CD4-positive, alpha-beta T cell treated with Interferon gamma for 1 hour (primary cell): ENCODE measurements around the gene SEMA3C.

ENCODE experiments used
- DNase-seq: peaks from one replicate; pipeline ENCODE4 v3.0.0-alpha.2; 2020

The SEMA3C gene

GRCh38 chr7:80847895-80848294 lies 71.0 kb downstream of the SEMA3C start:
- DNase-seq: no peak

- no peak for DNase-seq
Observed at GRCh38 chr7:80847027-80847426, 71.8 kb downstream of the SEMA3C start.

GRCh38 chr7:80844916-80845315 lies 73.9 kb downstream of the SEMA3C start:
- no peak for DNase-seq

GRCh38 chr7:80843018-80843677 lies 75.7 kb downstream of the SEMA3C start:
- DNase-seq: no peak

- no peak for DNase-seq
Observed at GRCh38 chr7:80842022-80842790, 76.6 kb downstream of the SEMA3C start.

GRCh38 chr7:80841423-80841955 lies 77.4 kb downstream of the SEMA3C start:
- no peak for DNase-seq

- no peak for DNase-seq
Observed at GRCh38 chr7:80840681-80841080, 78.2 kb downstream of the SEMA3C start.

GRCh38 chr7:80839855-80840254 lies 79.0 kb downstream of the SEMA3C start:
- no peak for DNase-seq

GRCh38 chr7:80838643-80839042 lies 80.2 kb downstream of the SEMA3C start:
- DNase-seq: no peak

GRCh38 chr7:80837345-80837744 lies 81.5 kb downstream of the SEMA3C start:
- DNase-seq: no peak

- DNase-seq: no peak
Observed at GRCh38 chr7:80835251-80835650, 83.6 kb downstream of the SEMA3C start.

- DNase-seq: no peak
Observed at GRCh38 chr7:80833289-80834268, 85.3 kb downstream of the SEMA3C start.

- DNase-seq: no peak
Observed at GRCh38 chr7:80832006-80832405, 86.8 kb downstream of the SEMA3C start.

- DNase-seq: no peak
Observed at GRCh38 chr7:80830584-80831285, 88.1 kb downstream of the SEMA3C start.

- DNase-seq: no peak
Observed at GRCh38 chr7:80830010-80830409, 88.8 kb downstream of the SEMA3C start.

- DNase-seq: no peak
Observed at GRCh38 chr7:80829527-80829926, 89.3 kb downstream of the SEMA3C start.

GRCh38 chr7:80827239-80827633 lies 91.6 kb downstream of the SEMA3C start:
- no peak for DNase-seq

GRCh38 chr7:80826520-80827238 lies 92.2 kb downstream of the SEMA3C start:
- DNase-seq: no peak

- no peak for DNase-seq
Observed at GRCh38 chr7:80825499-80825898, 93.4 kb downstream of the SEMA3C start.

- no peak for DNase-seq
Observed at GRCh38 chr7:80824253-80824652, 94.6 kb downstream of the SEMA3C start.

GRCh38 chr7:80823057-80823456 lies 95.8 kb downstream of the SEMA3C start:
- DNase-seq: no peak
